Thyroid gland (tissue), 4 donors: Measurements from ENCODE around the gene MPST. TPM values are rescaled to one million over a fixed set of nuclear protein-coding genes. Genes with fewer than 3 reads are reported as not detected.
A peak's percentile ranks its signal among the peaks of the same experiment; 100 is the strongest.

Experiments
- DNase-seq, 2 donors: peaks; one replicate each; pipeline ENCODE4 v3.0.0-alpha.2; 2019
- H3K27ac ChIP-seq, 3 donors: fragments of 200-600 bp; sonication (generic); 1 replicate in 2 of 3; 2 replicates in 1 of 3; pipeline ENCODE4 v1.5.1; 2016 to 2019; ENCODE audit warnings: mild to moderate bottlenecking in 1 of 3, moderate library complexity in 1 of 3
- H3K27me3 ChIP-seq: fragments of 200-600 bp; sonication (generic); one replicate; pipeline ENCODE4 v1.5.1; 2019
- H3K36me3 ChIP-seq, 2 donors: fragments of 200-600 bp; sonication (generic); one replicate each; pipeline ENCODE4 v1.5.1; 2016 to 2019
- H3K4me1 ChIP-seq, 2 donors: fragments of 200-600 bp; sonication (generic); one replicate each; pipeline ENCODE4 v1.5.1; 2017 to 2019
- H3K4me3 ChIP-seq, 3 donors: fragments of 200-600 bp; sonication (generic); replicated peaks in 1 of 3; 1 replicate in 2 of 3; 2 replicates in 1 of 3; pipeline ENCODE4 v1.5.1; 2016; ENCODE audit warnings: mild to moderate bottlenecking in 1 of 3
- H3K9me3 ChIP-seq: fragments of 200-600 bp; sonication (generic); one replicate; pipeline ENCODE4 v1.5.1; 2017
- POLR2A ChIP-seq, 2 donors: fragments of 450-650 bp; IDR thresholded peaks; one replicate each; pipeline ENCODE4 v1.6.1; 2017; ENCODE audit warnings: antibody characterized with exemption in 2 of 2, mild to moderate bottlenecking in 2 of 2, moderate library complexity in 1 of 2
- WGBS, 2 donors: methylation state at CpG; one replicate each; pipeline ENCODE4 v1.1.5; 2017; 5-methylcytosine and 5-hydroxymethylcytosine counted together
- intact Hi-C: fragments of 100-400 bp; cut with DNase I; formaldehyde crosslinking; loops from one replicate; pipeline ENCODE4 v1.15.1; 2023
- total RNA-seq, 4 donors: library from RNA; depleted of rRNA; stranded (reverse); fragments of >200 nt; gene quantifications; one replicate each; pipeline ENCODE4 v1.2.3, GENCODE V29; 2016
- TF ChIP-seq, protein P1 (sequence below), 6 experiments: fragments of 200-600 bp in 3 of 6; fragments of 450-650 bp in 3 of 6; sonication (generic) in 3 of 6; IDR thresholded peaks; one replicate each; pipeline ENCODE4 v1.5.1; 2016 to 2019; ENCODE audit warnings: antibody characterized with exemption in 6 of 6, mild to moderate bottlenecking in 2 of 6, inconsistent platforms in 1 of 6, moderate library complexity in 1 of 6

MPST gene
- total RNA-seq, 4 donors from 2014 or later: 67.7 to 102 (median 93.6) TPM

DNA sequence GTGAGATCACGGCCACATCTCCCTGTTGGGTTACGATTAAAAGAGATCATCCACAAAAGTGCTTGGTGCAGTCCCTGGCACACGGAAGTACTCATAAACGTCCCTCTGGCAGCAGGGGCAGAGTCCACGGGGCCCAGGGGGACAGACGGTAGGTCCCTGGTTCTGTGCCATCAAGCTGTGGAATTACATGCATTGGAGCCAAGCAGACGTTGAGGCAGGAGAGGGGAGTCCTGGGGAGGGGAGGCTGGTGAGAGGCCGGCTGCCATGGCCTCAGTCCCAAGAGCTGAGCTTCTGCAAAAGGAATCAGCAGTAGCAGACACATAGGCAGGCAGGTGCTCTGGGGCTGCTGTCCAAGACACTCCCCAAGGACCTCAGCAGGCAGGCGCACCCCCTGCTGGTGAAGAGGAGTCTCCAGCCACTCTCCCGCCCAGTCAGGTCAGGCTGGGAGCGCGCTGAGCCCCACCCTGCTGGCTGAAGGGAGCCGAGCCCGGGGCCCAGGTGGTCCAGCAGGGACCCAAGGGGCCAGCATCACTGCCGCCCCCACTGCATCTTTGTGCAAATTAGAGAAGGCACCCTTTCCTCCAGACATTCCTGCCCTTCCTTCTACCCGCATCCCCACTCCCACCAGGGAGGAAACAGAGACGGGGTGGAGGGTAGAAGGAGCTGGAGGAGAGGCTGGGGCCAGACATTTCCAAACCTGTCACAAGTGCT lies 24.4 kb downstream of the MPST start:
- peaks cover 6 to 15% of the 10 kb centered on the region in 2 donors for H3K4me1 ChIP-seq
- no peak overlapping the region for H3K4me3 ChIP-seq
- no peaks in the 10 kb centered on the region for H3K27me3 ChIP-seq
- H3K36me3 ChIP-seq: no peaks in the 10 kb centered on the region
- 38 to 43% methylated on average over 12 to 16 of the region's 17 CpGs for WGBS, 2 donors
- H3K27ac ChIP-seq: no peak overlapping the region
- TF ChIP-seq, protein P1, sequence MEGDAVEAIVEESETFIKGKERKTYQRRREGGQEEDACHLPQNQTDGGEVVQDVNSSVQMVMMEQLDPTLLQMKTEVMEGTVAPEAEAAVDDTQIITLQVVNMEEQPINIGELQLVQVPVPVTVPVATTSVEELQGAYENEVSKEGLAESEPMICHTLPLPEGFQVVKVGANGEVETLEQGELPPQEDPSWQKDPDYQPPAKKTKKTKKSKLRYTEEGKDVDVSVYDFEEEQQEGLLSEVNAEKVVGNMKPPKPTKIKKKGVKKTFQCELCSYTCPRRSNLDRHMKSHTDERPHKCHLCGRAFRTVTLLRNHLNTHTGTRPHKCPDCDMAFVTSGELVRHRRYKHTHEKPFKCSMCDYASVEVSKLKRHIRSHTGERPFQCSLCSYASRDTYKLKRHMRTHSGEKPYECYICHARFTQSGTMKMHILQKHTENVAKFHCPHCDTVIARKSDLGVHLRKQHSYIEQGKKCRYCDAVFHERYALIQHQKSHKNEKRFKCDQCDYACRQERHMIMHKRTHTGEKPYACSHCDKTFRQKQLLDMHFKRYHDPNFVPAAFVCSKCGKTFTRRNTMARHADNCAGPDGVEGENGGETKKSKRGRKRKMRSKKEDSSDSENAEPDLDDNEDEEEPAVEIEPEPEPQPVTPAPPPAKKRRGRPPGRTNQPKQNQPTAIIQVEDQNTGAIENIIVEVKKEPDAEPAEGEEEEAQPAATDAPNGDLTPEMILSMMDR (IDR thresholded peaks at IDR 0.05): peak in 5 of 6 experiments; percentile 55 to 78 (median 64)
- TF ChIP-seq POLR2A (IDR thresholded peaks at IDR 0.05): no peak
- no peaks in the 10 kb centered on the region for H3K9me3 ChIP-seq
- intact Hi-C loops: no loop called here
- DNase-seq: peak; percentile 82 to 85

DNA sequence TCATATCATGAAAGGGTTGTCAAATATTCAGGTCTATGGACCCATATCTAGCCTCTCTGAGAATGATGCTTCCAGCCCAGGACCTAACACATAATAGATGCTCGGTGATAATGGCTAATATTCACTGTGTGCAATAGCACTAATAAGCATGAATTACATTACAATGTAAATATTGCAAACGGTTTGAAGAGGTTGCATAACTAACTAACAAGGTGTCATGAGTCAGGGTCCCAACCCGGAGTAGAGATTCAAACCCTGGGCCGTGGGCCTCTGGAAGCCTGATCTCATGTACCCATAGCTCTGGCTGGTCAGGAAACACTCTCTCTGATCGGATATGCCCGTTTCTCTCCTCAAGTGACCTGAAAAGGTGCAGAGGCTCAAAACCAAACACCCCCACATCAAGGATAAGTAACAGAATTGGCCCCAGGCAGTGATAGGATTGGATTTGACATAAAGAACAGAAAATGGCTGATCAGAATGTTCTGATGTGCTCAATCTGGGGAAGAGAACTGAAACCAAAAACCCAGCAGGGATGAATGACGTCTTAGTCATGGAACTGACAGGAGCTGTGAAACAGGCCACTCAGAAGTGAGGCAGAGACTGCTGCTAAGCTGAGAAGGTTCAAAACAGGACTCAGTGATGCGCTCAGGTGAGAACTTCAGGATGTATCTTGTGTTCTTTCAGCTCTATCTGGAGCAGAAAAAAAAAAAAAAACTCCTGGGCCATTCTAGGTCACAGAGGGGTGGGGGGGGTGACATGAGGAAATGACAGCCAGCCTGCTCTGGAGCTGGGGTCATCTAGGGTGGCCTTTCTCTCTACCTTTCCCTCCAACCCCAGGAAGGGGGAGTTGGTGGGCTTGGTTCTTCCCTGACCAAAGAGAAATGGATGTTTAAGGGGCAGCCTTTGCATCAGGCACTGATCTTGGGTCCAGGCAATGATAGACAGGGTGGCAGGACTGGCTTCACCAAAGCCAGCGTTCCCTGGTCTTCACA lies 25.4 kb downstream of the MPST start:
- H3K27ac ChIP-seq: no peak overlapping the region

DNA sequence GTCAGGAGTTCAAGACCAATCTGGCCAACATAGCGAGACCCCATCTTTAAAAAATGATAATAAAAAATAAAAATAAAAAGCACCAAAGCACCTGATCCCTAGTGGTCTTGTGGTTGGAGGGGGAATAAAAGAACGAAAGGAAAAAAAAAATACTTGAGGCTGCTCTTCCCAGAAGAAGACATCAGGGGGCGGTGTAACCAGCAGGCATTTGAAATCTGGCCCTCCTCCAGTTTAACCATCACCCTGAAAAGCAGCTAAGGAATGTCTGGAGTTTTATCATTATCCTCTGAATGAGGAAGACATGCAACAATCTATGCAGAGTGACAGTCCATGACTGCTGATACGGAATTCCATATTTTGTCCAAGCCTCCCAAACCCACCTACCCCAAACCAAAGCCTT lies 26.4 kb downstream of the MPST start:
- Histone ChIP-seq H3K27me3 (no peaks in the 10 kb centered on the region), H3K4me1 (peaks cover 8 to 31% of the 10 kb centered on the region in 2 donors), H3K27ac (no peak overlapping the region), H3K36me3 (no peaks in the 10 kb centered on the region), H3K9me3 (no peaks in the 10 kb centered on the region), H3K4me3 (no peak overlapping the region)
- TF ChIP-seq, protein P1 (IDR thresholded peaks at IDR 0.05): peak in 2 of 6 experiments; percentile 14 to 42
- TF ChIP-seq POLR2A (IDR thresholded peaks at IDR 0.05): no peak
- intact Hi-C loops: no loop called here
- WGBS, 2 donors: 45 to 54% methylated on average over 4 of the region's 4 CpGs
- no peak for DNase-seq

More for the DNA sequence above, 25.4 kb downstream of the MPST start:
- Histone ChIP-seq H3K27me3 (no peaks in the 10 kb centered on the region), H3K36me3 (no peaks in the 10 kb centered on the region), H3K9me3 (no peaks in the 10 kb centered on the region), H3K4me3 (no peak overlapping the region), H3K4me1 (peaks cover 8 to 21% of the 10 kb centered on the region in 2 donors)
- WGBS, 2 donors: 84 to 87% methylated on average over 9 of the region's 9 CpGs
- TF ChIP-seq, protein P1 (IDR thresholded peaks at IDR 0.05): no peak
- TF ChIP-seq POLR2A (IDR thresholded peaks at IDR 0.05): no peak
- DNase-seq: no peak
- intact Hi-C loops: no loop called here

DNA sequence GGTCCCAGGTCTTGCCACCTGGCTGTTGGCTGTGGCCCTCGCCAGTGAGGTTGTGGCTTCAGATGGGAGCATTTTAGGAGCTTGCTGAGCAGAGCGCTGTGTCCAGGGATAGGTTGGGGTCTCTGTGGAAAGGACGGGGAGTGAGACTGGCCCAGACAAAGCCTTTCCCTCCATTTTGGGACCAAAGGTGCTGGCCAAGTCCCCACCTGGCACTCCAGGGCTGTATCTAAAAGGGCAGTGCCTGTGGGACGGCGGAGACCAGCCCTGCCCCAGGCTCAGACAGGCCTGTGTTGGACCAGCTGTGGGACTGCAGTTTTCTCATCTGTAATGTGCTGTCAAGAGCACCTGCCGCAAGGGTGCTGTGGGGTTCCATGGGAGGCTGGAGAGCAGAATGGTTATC lies 27.0 kb downstream of the MPST start:
- WGBS, 2 donors: 90 to 93% methylated on average over 6 of the region's 6 CpGs
- no peaks in the 10 kb centered on the region for H3K27me3 ChIP-seq
- no peak overlapping the region for H3K4me3 ChIP-seq
- H3K9me3 ChIP-seq: no peaks in the 10 kb centered on the region
- intact Hi-C loops: no loop called here
- H3K27ac ChIP-seq: no peak overlapping the region
- no peak for DNase-seq
- no peaks in the 10 kb centered on the region for H3K36me3 ChIP-seq
- no peak for TF ChIP-seq POLR2A (IDR thresholded peaks at IDR 0.05)
- TF ChIP-seq, protein P1 (IDR thresholded peaks at IDR 0.05): no peak
- peaks cover 8 to 31% of the 10 kb centered on the region in 2 donors for H3K4me1 ChIP-seq
